Stomach (tissue), 4 donors: Measurements from ENCODE around the gene IFT57.

Source experiments
- POLR2A ChIP-seq, 4 donors: fragments of 450-650 bp; IDR thresholded peaks; one replicate each; pipeline ENCODE4 v1.6.1; 2016; ENCODE audit warnings: antibody characterized with exemption in 4 of 4, control low read depth in 2 of 4, mild to moderate bottlenecking in 1 of 4, moderate library complexity in 1 of 4
- POLR2AphosphoS5 ChIP-seq, 3 donors: sonication (generic); formaldehyde crosslinking; IDR thresholded peaks; one replicate each; pipeline ENCODE4 v1.6.1; 2016; ENCODE audit warnings: antibody characterized with exemption in 3 of 3
- TF ChIP-seq, protein P1 (sequence below), 7 experiments: fragments of 450-650 bp in 4 of 7; fragments of 200-600 bp in 3 of 7; sonication (generic) in 3 of 7; IDR thresholded peaks; one replicate each; pipeline ENCODE4 v1.5.1; 2016 to 2019; ENCODE audit warnings: antibody characterized with exemption in 7 of 7, control low read depth in 2 of 7, mild to moderate bottlenecking in 1 of 7

DNA sequence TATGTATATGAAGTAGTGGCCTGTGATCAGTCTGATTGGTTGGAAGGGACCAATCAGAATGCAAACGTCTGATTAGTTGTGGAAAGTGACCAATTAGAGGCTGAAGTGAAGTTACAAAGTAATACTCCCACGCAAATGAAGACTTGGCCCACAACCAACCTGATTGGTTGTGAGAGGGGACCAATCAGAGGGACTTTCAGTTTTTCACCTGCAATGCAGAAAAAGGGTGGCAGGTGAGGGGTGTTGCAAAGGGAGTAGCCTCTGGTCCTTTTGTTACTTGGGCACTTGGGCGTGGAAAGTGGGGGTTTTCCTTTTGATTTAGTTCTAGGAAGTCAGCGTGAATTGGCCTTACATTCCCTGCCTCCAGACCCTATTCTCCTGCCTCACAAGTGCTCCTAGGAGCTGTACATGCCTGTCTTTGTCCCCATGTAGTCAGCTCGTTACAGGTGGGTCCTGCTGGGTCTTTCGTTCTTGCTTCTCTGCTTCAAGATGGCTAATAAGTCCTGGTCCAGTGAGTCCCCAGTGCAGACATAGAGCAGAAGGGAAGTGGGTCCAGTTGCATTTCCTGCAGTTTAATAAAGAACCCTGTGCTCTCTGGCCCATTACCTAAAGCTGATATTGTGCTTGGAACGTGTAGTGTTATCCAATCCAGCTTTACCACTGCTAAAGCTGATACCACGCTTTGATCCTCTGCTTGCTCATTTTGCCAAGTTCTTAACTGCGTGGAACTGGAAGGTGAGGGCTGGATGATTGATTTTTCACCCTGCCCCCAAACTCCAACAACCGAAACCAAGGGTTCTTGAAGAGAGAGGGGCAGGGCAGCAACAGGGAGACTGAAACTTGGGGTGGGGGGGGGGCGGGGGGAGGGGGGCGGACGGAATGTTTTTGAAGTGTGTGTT lies 85.4 kb downstream of the IFT57 start:
- TF ChIP-seq, protein P1, sequence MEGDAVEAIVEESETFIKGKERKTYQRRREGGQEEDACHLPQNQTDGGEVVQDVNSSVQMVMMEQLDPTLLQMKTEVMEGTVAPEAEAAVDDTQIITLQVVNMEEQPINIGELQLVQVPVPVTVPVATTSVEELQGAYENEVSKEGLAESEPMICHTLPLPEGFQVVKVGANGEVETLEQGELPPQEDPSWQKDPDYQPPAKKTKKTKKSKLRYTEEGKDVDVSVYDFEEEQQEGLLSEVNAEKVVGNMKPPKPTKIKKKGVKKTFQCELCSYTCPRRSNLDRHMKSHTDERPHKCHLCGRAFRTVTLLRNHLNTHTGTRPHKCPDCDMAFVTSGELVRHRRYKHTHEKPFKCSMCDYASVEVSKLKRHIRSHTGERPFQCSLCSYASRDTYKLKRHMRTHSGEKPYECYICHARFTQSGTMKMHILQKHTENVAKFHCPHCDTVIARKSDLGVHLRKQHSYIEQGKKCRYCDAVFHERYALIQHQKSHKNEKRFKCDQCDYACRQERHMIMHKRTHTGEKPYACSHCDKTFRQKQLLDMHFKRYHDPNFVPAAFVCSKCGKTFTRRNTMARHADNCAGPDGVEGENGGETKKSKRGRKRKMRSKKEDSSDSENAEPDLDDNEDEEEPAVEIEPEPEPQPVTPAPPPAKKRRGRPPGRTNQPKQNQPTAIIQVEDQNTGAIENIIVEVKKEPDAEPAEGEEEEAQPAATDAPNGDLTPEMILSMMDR (IDR thresholded peaks at IDR 0.05) = no peak
- no peak for TF ChIP-seq POLR2A (IDR thresholded peaks at IDR 0.05)
- no peak for TF ChIP-seq POLR2AphosphoS5 (IDR thresholded peaks at IDR 0.05)
